ENCODE data around the gene TMPRSS11F.

The TMPRSS11F gene

DNA sequence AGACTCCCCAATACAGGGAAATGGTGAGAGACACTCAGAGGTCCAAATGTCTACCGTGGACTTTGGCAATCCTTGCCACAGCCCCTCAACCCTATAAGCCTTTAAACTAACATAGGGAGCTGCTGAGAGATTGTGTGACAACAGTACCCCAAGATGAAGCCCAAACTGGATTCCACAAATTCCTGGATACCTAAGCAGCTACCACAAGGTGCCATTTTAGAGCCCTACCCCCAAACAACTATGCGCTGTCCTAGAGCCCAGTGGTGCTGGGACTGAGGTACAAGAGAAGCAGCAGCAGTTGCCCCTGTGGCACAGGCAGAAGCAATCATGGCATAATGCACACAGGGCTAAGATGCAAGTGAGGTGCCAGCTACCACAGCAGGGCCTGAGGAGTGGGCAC lies 2.7 kb upstream of the TMPRSS11F start:
- no peak overlapping the region for H3K4me3 ChIP-seq (ENCODE audit: low read depth, low read length)
- TF ChIP-seq, protein P1, sequence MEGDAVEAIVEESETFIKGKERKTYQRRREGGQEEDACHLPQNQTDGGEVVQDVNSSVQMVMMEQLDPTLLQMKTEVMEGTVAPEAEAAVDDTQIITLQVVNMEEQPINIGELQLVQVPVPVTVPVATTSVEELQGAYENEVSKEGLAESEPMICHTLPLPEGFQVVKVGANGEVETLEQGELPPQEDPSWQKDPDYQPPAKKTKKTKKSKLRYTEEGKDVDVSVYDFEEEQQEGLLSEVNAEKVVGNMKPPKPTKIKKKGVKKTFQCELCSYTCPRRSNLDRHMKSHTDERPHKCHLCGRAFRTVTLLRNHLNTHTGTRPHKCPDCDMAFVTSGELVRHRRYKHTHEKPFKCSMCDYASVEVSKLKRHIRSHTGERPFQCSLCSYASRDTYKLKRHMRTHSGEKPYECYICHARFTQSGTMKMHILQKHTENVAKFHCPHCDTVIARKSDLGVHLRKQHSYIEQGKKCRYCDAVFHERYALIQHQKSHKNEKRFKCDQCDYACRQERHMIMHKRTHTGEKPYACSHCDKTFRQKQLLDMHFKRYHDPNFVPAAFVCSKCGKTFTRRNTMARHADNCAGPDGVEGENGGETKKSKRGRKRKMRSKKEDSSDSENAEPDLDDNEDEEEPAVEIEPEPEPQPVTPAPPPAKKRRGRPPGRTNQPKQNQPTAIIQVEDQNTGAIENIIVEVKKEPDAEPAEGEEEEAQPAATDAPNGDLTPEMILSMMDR (IDR thresholded peaks at IDR 0.05; ENCODE audit: low read depth, low read length): no peak

DNA sequence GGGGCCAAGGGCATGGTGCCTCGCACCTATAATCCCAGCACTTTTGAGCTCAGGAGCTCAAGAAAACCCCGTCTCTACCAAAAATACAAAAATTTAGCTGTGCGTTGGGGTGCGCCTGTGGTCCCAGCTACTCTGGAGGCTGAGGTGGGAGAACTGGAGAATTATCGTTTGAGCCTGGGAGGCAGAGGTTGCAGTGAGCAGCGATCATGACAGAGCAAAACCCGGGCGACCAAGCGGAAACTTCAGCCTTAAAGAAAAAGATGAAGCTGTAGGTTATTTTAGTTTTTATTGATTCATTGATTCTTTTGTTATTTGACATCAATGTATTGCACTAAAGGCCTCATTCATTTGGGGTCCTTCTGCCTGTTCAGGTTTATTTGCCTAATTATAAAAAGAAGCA lies 5.4 kb downstream of the TMPRSS11F start:
- TF ChIP-seq, protein P1 (IDR thresholded peaks at IDR 0.05; ENCODE audit: low read depth, low read length): no peak
- no peak overlapping the region for H3K4me3 ChIP-seq (ENCODE audit: low read depth, low read length)

DNA sequence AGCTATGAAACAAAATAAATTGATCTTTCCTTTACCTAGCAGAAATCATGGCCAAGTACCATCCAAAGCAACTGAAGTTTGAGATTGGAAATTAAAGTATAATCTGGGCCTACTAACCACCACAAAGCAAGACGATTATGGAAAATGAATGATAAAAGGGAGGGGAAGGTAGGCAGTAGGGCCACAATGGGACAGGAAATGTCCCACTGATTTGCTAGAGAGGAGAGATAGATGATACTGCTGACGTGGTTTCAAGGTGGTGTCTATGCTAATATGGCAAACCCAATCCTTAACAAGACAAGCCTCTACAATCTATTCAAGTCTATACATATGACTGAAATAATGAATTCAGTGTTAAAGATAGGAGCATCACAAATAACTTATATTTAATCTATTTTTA lies 6.1 kb downstream of the TMPRSS11F start:
- no peak overlapping the region for H3K4me3 ChIP-seq (ENCODE audit: low read depth, low read length)
- TF ChIP-seq, protein P1 (IDR thresholded peaks at IDR 0.05; ENCODE audit: low read depth, low read length): no peak

DNA sequence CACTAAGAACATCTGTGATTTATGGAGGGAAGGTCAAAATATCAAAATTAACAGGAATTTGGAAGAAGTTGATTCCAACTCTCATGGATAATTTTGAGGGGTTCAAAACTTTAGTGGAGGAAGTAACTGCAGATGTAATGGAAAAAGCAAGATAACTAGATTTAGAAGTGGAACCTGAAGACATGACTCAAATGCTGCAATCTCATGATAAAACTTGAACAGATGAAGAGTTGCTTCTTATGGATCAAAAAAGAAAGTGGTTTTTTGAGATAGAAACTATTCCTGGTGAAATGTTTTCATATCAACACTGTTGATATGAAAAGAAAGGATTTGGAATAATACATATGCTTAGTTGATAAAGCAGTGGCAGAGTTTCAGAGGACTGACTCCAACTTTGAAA lies 9.7 kb downstream of the TMPRSS11F start:
- TF ChIP-seq, protein P1 (IDR thresholded peaks at IDR 0.05; ENCODE audit: low read depth, low read length): no peak
- no peak overlapping the region for H3K4me3 ChIP-seq (ENCODE audit: low read depth, low read length)

DNA sequence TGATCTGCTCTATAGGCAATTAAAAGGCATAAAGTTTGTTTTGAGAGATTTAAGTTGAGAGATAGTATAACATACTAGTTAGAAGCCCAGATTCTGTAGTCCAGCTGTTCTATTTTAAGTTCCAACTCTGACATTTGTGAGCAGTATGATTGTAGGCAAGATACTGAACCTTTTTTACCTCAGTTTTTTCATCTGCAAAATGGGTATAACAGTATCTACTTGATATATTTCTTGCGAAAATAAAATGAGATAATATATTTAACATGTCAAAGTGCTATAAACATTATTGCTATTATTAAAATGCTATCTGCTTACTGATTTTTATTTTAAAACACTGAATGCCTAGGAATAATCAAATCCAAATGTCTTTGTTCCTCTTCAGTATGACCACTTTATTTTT lies 19.2 kb downstream of the TMPRSS11F start:
- TF ChIP-seq, protein P1 (IDR thresholded peaks at IDR 0.05; ENCODE audit: low read depth, low read length): no peak
- no peak overlapping the region for H3K4me3 ChIP-seq (ENCODE audit: low read depth, low read length)

DNA sequence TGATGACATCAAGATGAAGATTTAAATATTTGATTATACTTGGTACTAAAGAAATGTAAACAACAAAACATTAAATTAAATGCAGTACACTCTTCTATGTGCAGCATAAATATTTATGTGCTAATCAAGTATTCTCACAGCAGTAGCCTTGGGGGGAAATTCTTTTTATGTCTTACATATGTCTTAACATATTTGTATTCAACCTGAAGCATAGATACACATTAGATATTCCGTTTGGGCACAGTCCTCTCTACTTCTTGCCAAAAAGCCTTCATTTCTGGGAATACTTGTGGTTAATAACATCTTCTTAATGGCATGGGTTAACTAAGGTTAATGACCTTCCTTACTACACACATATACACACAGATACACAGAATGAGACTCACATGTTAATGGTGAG lies 19.8 kb downstream of the TMPRSS11F start:
- H3K4me3 ChIP-seq (ENCODE audit: low read depth, low read length): no peak overlapping the region
- TF ChIP-seq, protein P1 (IDR thresholded peaks at IDR 0.05; ENCODE audit: low read depth, low read length): no peak

DNA sequence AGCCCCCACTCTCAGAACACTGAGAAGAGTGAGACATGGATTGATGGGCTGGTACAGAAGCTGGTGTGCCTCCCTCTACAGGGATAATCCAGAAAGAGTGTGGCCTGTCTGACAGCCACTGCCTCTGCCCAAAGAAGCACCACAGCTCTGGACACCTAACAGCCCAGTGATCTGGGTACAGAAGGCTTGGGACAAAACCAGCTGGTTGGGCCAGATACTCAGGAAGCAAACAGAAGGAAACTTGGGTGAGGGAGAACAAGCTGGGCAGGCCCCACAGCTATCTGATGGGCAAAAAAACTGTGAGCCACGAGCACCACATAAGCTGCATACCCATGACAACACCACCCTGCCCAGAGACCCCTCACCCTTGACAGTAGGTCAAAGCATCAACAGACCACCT lies 46.9 kb downstream of the TMPRSS11F start:
- no peak overlapping the region for H3K4me3 ChIP-seq (ENCODE audit: low read depth, low read length)
- TF ChIP-seq, protein P1 (IDR thresholded peaks at IDR 0.05; ENCODE audit: low read depth, low read length): no peak

Measured in WI38 (cell line).